ENCODE results near the gene RABL6.
"Not testable (repeated sequence)": the region's sequence is repeated elsewhere in the genome, so short reads cannot be mapped to it uniquely, and the experiment has no call there.

Gene RABL6, protein sequence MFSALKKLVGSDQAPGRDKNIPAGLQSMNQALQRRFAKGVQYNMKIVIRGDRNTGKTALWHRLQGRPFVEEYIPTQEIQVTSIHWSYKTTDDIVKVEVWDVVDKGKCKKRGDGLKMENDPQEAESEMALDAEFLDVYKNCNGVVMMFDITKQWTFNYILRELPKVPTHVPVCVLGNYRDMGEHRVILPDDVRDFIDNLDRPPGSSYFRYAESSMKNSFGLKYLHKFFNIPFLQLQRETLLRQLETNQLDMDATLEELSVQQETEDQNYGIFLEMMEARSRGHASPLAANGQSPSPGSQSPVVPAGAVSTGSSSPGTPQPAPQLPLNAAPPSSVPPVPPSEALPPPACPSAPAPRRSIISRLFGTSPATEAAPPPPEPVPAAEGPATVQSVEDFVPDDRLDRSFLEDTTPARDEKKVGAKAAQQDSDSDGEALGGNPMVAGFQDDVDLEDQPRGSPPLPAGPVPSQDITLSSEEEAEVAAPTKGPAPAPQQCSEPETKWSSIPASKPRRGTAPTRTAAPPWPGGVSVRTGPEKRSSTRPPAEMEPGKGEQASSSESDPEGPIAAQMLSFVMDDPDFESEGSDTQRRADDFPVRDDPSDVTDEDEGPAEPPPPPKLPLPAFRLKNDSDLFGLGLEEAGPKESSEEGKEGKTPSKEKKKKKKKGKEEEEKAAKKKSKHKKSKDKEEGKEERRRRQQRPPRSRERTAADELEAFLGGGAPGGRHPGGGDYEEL
- total RNA-seq = 82.0 reads per million, percentile 79 among the genes with 10 or more reads in this experiment

- DNase-seq = peak; percentile 75
These were observed at the start of gene RABL6 for GRCh38 chr9:136807281-136808074. TSS of gene RABL6 (plus strand) at chr9:136807948. CDS start at chr9:136808197, 249 bp downstream.

- DNase-seq = no peak
These were observed 48.7 kb upstream of the RABL6 start for GRCh38 chr9:136759001-136759400.

DNA sequence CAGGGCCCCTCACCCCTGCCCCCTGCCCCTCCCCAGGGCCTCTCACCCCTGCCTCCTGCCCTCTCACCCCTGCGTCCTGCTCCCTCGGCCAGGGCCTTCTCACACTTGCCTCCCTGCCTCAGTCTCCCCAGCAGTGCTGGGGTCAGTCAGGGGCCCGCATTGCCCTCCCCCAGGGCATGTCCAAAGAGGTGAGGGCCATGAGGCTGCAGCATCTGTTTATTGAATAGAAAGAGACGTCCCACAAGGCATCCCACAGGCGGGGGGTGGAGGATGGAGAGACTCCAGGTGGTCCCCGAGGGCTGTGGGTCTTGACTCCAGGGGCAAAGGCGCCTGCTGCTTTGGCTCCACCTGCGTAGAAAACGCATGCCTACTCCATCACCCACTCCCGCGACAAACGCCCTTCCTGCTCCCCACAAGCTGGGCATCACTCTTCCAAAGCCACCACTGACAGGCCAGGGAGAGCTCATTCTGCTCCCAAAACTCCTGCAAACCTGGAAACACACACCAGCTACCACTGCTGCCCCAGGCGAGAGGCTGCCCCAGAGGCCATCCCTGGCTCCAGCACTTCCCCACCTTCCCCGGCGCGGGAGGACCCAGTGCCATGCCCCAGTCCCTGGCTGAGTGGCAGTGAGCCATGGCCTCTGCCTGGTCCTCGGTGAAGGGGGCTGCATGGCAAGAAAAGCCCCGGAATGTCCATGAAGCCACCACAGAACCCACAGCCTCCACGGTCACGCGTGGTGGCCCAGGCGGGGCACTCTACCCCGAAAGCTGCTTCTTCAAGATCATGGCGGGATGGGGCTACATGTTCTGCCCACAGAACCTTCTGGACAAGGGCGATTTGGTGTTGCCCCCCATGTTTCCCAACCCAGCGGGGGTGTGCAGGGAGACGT, 48.1 kb upstream of the RABL6 start:
- no peak for DNase-seq

DNA sequence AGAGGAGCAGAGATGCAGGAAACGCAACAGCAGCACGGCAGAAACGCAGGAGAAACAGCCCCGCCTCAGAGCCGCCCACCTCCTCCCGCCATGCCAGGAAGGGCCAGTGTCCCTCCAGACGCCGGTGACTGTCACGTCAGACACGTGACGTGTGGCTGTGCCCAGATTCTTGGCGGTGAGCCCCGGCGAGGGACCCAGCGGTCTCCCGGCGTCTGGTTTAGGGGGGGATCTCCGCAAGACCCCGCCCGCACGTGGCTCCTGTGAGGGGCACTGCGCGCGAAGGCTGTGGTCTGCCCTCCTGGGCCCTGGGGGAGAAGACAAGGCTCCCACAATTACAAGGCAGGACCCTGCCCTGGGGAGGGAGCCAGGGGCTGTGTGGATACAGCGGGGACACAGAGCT, 47.3 kb upstream of the RABL6 start:
- DNase-seq = no peak

DNA sequence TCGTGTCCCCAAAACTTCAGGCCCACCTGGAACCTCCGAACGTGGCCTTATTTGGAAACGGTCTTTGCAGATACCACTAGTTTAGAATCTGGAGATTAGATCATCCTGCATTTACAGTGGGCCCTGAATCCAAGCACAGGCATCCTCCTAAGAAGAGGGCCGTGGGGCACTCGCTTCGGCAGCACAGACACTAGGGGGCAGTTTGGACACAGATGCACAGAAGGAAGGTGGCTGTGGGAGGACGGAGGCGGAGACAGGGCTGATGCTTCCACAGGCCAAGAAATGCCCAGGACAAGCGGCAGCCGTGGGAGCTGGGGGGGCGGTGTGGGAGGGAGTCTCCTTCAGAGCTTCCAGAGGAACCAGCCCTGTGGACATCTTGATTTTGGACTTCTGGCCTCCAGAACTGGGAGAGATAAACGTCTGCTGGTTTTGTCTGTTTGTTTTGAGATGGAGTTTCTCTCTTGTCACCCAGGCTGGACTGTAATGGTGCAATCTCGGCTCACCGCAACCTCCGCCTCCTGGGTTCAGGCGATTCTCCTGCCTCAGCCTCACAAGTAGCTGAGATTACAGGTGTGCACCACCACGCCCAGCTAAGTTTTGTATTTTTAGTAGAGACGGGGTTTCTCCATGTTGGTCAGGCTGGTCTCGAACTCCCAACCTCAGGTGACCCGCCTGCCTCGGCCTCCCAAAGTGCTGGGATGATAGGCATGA, 46.8 kb upstream of the RABL6 start:
- DNase-seq = not testable (repeated sequence)

- no peak for DNase-seq
These were observed 46.2 kb upstream of the RABL6 start for GRCh38 chr9:136761545-136761981.

GRCh38 chr9:136762221-136762691, 45.5 kb upstream of the RABL6 start:
- no peak for DNase-seq

DNA sequence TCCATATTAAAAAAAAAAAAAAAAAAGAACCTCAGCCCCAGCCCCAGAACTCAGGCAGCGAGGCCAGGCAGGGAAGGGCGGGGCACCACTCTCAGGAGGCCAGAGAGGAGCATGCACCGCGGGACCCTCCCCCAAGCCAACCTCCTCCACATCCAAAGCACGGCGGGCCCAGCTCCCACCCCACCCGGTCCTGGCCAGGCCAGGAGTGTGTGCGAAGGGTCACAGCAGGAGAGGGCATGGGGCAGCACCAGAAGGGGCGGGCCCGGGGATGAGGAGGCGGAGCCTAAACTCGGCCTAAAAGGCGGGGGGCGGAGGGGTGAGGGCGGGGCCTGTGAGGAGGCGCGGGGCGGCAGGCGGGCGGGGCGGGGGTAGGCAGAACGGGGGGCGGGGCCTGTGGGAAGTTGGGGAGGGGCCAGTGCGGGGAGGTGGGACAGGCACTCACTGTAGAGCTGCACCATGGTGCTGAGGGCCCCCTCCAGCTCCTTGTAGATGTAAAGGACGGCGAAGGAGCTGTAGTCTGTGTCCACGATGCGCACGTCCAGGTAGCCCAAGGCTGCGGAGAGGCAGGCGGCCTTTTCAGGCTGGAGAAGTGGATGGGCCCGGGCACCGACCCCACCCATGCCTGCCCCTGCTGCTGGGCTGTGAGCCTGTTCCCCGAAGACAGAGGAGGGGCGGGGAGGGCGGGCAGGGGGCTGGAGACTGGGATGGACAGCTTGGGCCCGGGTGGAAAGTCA, 44.7 kb upstream of the RABL6 start:
- peak; percentile 18 for DNase-seq

- DNase-seq = no peak
These were observed 44.1 kb upstream of the RABL6 start for GRCh38 chr9:136763649-136764035.

DNA sequence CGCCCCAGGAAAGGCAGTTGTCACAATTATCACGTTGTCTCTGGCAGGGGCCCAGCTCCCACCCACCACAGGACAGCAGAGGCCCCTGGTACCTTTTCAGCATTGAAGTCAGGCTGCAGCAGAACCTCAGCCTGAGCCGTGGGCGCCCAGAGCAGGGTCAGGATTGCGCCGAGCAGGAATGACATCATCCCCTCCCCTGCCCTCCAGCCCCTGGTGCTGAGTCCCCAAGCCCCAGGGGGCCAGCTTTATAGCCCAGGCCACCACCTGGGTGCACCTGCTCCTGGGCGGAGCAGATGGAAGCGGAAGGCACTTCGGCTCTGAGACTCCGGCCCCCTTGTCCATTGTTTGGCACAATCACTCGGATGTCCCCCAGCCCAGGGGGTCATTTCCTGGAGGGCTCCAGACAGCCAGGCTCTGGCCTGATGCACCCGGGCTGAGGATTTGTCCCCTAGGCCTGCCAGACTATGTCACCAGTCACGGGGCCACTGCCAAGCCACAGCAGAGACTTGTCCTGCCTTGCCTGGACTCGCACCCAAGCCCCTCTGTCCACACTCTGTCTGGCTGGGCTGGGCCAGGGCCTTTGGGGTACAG, 43.4 kb upstream of the RABL6 start, which contains the start of gene LCN15:
TSS of gene LCN15 (minus strand) at position 218 of the 591 bp plus-strand sequence. CDS start at position 188, 30 bp downstream.
- no peak for DNase-seq

GRCh38 chr9:136765041-136765440, 42.7 kb upstream of the RABL6 start:
- DNase-seq = no peak

DNA sequence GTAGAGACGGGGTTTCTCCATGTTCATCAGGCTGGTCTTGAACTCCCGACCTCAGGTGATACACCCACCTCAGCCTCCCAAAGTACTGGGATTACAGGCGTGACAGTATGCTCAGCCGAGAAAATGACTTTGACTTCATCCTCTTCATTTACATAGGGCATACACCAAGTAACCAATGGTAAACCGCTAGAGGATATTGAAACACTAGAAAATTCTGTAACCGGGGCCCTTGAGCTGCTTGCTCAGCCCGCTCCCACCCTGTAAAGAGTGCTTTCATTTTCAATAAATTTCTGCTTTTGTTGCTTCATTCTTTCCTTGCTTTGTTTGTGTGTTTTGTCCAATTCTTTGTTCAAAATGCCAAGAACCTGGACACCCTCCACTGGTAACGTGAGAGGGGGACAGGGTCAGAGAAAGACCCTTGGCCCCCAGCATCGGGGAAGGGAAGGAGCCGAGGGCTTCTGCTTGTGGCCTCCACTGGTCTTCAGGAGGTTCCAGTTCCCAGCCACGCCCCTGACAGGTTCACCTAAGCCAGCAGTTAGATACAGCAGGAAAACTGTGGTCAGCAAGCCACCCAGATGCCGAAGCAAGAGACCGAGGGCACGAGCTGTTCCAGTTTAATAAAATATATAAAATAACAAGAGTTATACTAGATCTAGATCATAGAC, 41.9 kb upstream of the RABL6 start:
- DNase-seq = not testable (repeated sequence)

DNA sequence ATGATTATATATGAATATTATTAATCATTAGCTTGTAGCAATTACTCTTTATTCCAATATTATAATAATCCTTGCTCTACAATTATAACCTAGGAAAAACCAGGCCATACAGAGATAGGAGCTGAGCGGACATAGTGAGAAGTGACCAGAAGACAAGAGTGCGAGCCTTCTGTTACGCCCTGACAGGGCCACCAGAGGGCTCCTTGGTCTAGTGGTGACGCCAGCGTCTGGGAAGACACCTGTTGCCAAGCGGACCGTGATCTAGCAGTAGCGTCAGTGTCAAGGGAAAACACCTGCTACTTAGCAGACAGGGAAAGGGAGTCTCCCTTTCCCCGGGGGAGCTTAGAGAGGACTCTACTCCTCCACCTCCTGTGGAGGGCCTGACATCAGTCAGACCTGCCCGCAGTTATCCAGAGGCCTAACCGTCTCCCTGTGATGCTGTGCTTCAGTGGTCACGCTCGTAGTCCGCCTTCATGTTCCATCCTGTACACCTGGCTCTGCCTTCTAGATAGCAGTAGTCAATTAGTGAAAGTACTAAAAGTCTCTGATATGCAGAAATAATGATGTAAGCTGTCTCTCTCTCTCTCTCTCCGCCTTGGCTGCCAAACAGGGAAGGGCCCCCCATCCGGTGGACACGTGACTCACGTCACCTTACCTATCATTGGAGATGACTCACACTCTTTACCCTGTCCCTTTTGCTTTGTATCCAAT, 41.2 kb upstream of the RABL6 start:
- peak; percentile 32 for DNase-seq

GRCh38 chr9:136769710-136770191, 38.0 kb upstream of the RABL6 start:
- DNase-seq = peak; percentile 26

GRCh38 chr9:136771907-136772415, 35.8 kb upstream of the RABL6 start:
- no peak for DNase-seq

DNA sequence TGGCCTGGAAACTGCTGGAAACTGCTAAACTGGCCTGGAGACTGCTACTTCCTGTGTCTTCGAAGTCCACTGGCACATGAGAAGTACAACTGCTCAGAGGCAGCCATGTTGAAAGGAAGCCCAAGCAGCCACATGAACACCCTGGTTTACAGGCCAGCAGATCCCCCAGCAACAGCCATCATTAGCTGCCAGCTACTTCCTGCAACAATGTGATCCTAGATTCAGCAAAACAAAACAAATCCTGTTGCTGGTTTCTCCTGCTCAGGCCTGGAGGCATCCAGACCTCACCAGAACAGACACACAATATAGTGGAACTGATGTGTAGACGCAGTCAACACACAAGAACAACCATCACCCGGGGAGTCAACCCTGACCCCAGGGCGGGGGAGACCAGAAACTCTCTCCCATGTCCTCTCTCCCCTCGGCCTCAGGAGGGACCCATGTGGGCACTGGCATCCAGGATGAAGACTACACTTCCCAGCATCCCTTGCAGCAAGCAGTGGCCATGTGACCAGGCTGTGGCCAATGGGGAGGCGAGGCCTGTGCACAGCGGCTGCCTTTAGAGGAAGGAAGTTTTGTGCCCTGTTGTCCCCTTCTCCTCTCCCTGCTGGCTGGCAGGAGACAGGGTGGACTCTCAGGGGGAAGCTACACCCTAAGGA, 34.2 kb upstream of the RABL6 start:
- no peak for DNase-seq

DNA sequence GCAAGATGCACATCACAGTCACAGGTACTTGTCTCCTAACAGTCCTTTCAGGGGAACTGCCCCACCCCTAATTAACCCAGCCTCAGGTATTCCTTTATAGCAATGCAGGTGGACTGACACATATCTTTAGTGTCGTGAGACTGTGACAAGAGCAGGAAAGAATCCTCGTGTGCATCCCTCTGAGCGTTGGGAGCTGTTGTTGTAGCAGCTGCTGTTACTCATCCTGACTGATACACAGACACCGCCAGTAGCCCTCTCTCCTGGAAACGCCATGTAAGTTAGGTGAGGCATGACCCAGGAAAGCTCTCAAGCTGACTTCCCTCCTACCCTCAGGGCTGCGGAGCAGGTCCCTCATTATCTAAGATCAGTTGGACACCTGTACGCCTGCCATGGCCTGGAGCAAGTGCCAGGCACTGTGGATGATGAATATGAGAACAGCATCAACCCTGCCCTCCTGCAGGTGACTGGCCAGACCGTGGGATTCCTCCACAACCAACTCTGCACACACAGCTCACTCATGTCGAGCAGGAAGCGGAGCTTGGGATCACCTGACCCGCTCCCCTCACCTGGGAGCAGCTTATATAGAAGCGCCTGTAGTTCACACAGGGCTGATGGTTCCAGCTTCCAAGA, 33.2 kb upstream of the RABL6 start:
- DNase-seq = no peak
